Activated gamma-delta T cell (primary cell): ENCODE results near the gene COPS9.

Source experiments
- DNase-seq: peaks from one replicate; lab custom pipeline; 2025; lab: John Stamatoyannopoulos, UW

Gene COPS9

GRCh38 chr2:240109386-240109785 is 26.7 kb downstream of the COPS9 start:
- no peak for DNase-seq

GRCh38 chr2:240107477-240107796 is 28.7 kb downstream of the COPS9 start:
- DNase-seq: no peak

GRCh38 chr2:240106765-240107476 is 29.2 kb downstream of the COPS9 start:
- no peak for DNase-seq

- no peak for DNase-seq
Measured at GRCh38 chr2:240105982-240106381, 30.1 kb downstream of the COPS9 start.

GRCh38 chr2:240103136-240103535 is 33.0 kb downstream of the COPS9 start:
- no peak for DNase-seq

- DNase-seq: no peak
Measured at GRCh38 chr2:240098349-240098748, 37.8 kb downstream of the COPS9 start.

- DNase-seq: no peak
Measured at GRCh38 chr2:240095556-240096523, 40.3 kb downstream of the COPS9 start.

GRCh38 chr2:240089306-240089705 is 46.8 kb downstream of the COPS9 start:
- no peak for DNase-seq

GRCh38 chr2:240086563-240086962 is 49.5 kb downstream of the COPS9 start:
- DNase-seq: no peak
